COLO668 (cell line): ENCODE measurements around the gene UBXN11.
"Not testable (repeated sequence)": the region's sequence is repeated elsewhere in the genome, so short reads cannot be mapped to it uniquely, and the experiment has no call there.

Source experiments
- DNase-seq: peaks from one replicate; lab custom pipeline; 2025; ENCODE audit not compliant: unreplicated experiment; lab: John Stamatoyannopoulos, UW

The UBXN11 gene

GRCh38 chr1:26307363-26307781 is 936 bp upstream of the UBXN11 start:
- no peak for DNase-seq

- DNase-seq: no peak
Measured at GRCh38 chr1:26305667-26306289, 658 bp downstream of the UBXN11 start.

- DNase-seq: no peak
Measured at GRCh38 chr1:26302733-26303405, 3.6 kb downstream of the UBXN11 start.

- no peak for DNase-seq
Measured at GRCh38 chr1:26300578-26301275, 5.7 kb downstream of the UBXN11 start.

- DNase-seq: no peak
Measured at GRCh38 chr1:26297791-26298124, 8.7 kb downstream of the UBXN11 start.

GRCh38 chr1:26297057-26297790 is 9.2 kb downstream of the UBXN11 start:
- DNase-seq: no peak

- DNase-seq: no peak
Measured at GRCh38 chr1:26296340-26297056, 9.9 kb downstream of the UBXN11 start.

- DNase-seq: no peak
Measured at GRCh38 chr1:26295194-26296138, 11.0 kb downstream of the UBXN11 start.

- DNase-seq: no peak
Measured at GRCh38 chr1:26293911-26294463, 12.4 kb downstream of the UBXN11 start.

- DNase-seq: not testable (repeated sequence)
Measured at GRCh38 chr1:26292735-26293134, 13.7 kb downstream of the UBXN11 start.

- DNase-seq: no peak
Measured at GRCh38 chr1:26291939-26292338, 14.5 kb downstream of the UBXN11 start.

GRCh38 chr1:26291433-26291832 is 15.0 kb downstream of the UBXN11 start:
- no peak for DNase-seq

- DNase-seq: no peak
Measured at GRCh38 chr1:26290882-26291261, 15.6 kb downstream of the UBXN11 start.

- no peak for DNase-seq
Measured at GRCh38 chr1:26290122-26290881, 16.1 kb downstream of the UBXN11 start.

- DNase-seq: no peak
Measured at GRCh38 chr1:26289158-26290059, 17.0 kb downstream of the UBXN11 start.

- no peak for DNase-seq
Measured at GRCh38 chr1:26288311-26288941, 18.0 kb downstream of the UBXN11 start.

GRCh38 chr1:26287811-26288210 is 18.6 kb downstream of the UBXN11 start:
- DNase-seq: no peak
